Measurements from ENCODE around the gene CTTN. TPM values are rescaled to one million over a fixed set of nuclear protein-coding genes. Genes with fewer than 3 reads are reported as not detected.
A peak's percentile ranks its signal among the peaks of the same experiment; 100 is the strongest.

The CTTN gene
- total RNA-seq, 1 donor from 2014 or later: 412 TPM

DNA sequence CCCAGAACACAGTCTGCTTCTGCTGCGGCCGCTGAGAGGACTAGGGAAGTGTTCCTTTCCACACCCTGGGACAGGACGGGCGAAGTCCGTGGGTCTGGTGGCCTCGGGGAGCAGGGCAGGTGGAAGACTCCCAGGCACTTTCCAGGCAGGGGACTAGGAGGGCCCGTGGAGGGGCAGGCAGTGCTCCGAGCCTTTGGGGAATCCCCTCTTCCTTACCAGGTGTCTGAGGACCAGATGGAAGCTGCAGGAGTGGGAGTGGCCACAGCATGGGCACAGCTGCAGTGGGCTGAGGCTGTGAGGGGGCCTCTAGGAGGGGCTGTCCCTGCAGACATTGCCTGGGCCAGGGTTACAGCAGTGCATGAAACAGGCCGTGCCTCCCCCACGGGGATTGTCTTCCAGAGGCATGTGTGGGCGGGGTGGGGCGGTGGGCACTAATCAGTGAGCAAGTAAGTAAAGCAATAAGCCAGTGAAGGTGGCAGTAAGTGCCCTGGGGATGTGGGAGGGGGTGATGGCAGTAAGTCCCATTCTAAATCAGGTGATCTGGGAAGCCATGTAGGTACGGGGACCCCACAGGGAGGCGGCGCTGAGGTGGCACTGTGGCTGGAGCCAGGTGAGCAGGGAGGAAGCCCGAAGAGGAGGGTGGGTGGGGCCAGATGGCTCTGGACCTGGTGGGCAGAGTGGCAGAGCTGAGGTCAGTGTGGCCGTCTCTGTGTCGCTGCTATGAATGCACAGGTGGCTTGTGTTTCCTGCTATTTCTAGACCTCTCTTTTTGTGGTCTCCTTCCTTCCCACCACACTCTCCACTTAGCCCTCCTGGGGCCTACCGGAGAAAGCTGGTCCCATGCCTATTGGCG, 66.4 kb downstream of the CTTN start:
- no peak for DNase-seq (ENCODE audit: low read depth)

GRCh38 chr11:70466154-70466553, 67.8 kb downstream of the CTTN start:
- DNase-seq (ENCODE audit: low read depth) (peak; percentile 46), FAIRE-seq (no peak)
- Histone ChIP-seq H3K4me3 (ENCODE audit: low read depth, low read length) (no peak overlapping the region), H3K36me3 (ENCODE audit: control insufficient read depth, insufficient read depth, low read length) (no peaks in the 10 kb centered on the region), H3K27me3 (ENCODE audit: control insufficient read depth, insufficient read depth, low read length) (no peaks in the 10 kb centered on the region)
- TF ChIP-seq, protein P1, sequence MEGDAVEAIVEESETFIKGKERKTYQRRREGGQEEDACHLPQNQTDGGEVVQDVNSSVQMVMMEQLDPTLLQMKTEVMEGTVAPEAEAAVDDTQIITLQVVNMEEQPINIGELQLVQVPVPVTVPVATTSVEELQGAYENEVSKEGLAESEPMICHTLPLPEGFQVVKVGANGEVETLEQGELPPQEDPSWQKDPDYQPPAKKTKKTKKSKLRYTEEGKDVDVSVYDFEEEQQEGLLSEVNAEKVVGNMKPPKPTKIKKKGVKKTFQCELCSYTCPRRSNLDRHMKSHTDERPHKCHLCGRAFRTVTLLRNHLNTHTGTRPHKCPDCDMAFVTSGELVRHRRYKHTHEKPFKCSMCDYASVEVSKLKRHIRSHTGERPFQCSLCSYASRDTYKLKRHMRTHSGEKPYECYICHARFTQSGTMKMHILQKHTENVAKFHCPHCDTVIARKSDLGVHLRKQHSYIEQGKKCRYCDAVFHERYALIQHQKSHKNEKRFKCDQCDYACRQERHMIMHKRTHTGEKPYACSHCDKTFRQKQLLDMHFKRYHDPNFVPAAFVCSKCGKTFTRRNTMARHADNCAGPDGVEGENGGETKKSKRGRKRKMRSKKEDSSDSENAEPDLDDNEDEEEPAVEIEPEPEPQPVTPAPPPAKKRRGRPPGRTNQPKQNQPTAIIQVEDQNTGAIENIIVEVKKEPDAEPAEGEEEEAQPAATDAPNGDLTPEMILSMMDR (IDR thresholded peaks at IDR 0.05; ENCODE audit: insufficient read depth, low read length, severe bottlenecking): no peak

More for the DNA sequence above, 66.4 kb downstream of the CTTN start:
- FAIRE-seq: no peak
- Histone ChIP-seq H3K36me3 (ENCODE audit: control insufficient read depth, insufficient read depth, low read length) (no peaks in the 10 kb centered on the region), H3K27me3 (ENCODE audit: control insufficient read depth, insufficient read depth, low read length) (no peaks in the 10 kb centered on the region), H3K4me3 (ENCODE audit: low read depth, low read length) (no peak overlapping the region)
- TF ChIP-seq, protein P1 (IDR thresholded peaks at IDR 0.05; ENCODE audit: insufficient read depth, low read length, severe bottlenecking): no peak

DNA sequence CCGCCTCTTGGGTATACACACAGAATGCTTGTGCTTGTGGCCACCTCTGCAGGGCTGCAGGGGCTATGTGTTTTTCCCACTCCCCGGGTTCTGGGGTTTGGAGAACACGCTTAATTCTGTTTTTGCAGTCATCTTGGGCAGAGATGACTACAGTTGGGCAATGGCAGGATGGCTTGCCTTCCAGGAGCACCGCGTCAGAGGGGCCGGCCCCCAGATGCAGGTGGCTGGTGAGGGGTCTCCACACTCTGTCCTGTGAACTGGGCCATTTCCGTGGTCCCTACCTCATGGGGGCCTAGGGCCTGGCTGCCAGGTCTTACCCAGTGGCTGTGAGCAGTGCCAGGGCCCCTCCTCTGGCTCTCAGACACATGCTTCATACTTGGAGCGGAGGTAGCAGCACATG, 68.3 kb downstream of the CTTN start:
- H3K27me3 ChIP-seq (ENCODE audit: control insufficient read depth, insufficient read depth, low read length): no peaks in the 10 kb centered on the region
- DNase-seq (ENCODE audit: low read depth) (no peak), FAIRE-seq (no peak)
- TF ChIP-seq, protein P1 (IDR thresholded peaks at IDR 0.05; ENCODE audit: insufficient read depth, low read length, severe bottlenecking): no peak
- no peaks in the 10 kb centered on the region for H3K36me3 ChIP-seq (ENCODE audit: control insufficient read depth, insufficient read depth, low read length)
- H3K4me3 ChIP-seq (ENCODE audit: low read depth, low read length): no peak overlapping the region

- FAIRE-seq (no peak), DNase-seq (ENCODE audit: low read depth) (peak; percentile 30)
- no peaks in the 10 kb centered on the region for H3K36me3 ChIP-seq (ENCODE audit: control insufficient read depth, insufficient read depth, low read length)
- no peaks in the 10 kb centered on the region for H3K27me3 ChIP-seq (ENCODE audit: control insufficient read depth, insufficient read depth, low read length)
- TF ChIP-seq, protein P1 (IDR thresholded peaks at IDR 0.05; ENCODE audit: insufficient read depth, low read length, severe bottlenecking): peak; percentile 68
- H3K4me3 ChIP-seq (ENCODE audit: low read depth, low read length): no peak overlapping the region
Measured at GRCh38 chr11:70467201-70468085, 69.1 kb downstream of the CTTN start.

DNA sequence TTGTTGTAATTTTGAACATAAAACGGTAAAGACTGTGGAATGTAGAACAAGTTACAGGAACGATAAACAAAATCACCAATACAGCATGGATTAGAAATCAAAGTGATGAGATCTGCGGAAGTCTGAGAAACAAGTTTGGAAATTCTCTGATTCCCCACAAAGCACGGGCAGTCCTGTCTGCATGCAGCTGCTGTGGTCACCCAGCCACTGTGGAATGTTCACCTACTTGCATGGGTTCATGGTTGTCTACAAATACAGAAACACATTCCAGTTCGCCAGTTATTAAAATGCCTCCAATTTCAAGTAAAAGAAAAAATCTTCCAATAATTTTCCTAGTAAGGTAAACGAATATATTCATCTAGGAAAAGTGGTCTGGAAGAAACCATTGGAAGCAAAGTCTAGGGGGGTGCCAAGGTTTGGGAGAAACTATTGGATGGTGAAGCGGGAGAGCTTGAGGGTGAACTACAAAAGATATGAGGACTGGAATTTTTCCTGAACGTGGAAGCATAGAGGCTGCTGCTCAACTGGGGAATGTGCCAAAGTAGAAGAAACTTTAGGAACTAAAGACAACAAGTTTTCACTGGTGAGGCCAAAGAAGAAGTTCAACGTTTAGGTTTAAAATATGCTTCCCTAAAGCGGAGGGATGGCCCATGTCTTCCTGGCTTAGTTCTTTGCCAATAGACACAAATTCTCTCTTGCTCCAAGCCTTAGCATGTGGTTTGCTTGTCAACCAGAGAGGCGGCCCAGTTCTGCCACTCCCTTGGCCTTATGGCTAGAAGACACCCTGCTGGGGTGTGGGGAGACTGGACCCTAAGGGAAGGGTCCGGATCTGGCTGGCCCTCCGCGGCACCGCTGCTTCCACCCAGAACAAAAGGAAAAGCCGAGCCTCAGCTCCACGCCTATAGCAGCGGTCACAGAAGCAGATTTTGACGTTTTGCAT, 70.2 kb downstream of the CTTN start:
- TF ChIP-seq, protein P1 (IDR thresholded peaks at IDR 0.05; ENCODE audit: insufficient read depth, low read length, severe bottlenecking): no peak
- FAIRE-seq: peak; percentile 70
- Histone ChIP-seq H3K27me3 (ENCODE audit: control insufficient read depth, insufficient read depth, low read length) (no peaks in the 10 kb centered on the region), H3K36me3 (ENCODE audit: control insufficient read depth, insufficient read depth, low read length) (no peaks in the 10 kb centered on the region), H3K4me3 (ENCODE audit: low read depth, low read length) (no peak overlapping the region)
- DNase-seq (ENCODE audit: low read depth): no peak

Measured in bronchial epithelial cell (primary cell).